ENCODE data around the gene DGCR2. TPM values are rescaled to one million over a fixed set of nuclear protein-coding genes. Genes with fewer than 3 reads are reported as not detected.

DGCR2 gene
- total RNA-seq, 1 experiment from 2014 or later = 42.9 TPM

DNA sequence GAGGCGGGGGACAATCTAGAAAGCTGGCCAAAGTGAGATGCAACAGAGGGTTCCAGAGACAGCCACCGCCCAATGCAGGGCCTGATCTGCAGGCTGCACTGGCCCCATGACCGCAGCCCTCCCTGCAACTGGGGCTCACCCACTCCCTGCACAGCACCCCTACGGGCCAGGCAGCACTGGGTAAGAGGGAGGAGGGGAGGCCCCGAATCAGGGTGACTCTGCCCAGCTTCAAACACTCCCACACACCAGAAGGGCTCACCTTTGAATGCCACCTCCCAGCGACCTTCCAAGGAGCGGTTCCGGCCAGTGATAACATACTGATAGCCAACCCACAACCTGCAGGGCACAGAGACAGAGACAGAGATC is 59.3 kb downstream of the DGCR2 start:
- ATAC-seq (no peak), DNase-seq (ENCODE audit: low read depth, low spot score) (no peak)
- no peak overlapping the region for H3K9ac ChIP-seq (ENCODE audit: low read length)
- ChIA-PET RAD21 (ENCODE audit: low non-redundant PET in 1 of 2, low total read pairs in 2 of 2, uncharacterized antibody in 2 of 2, unreplicated experiment in 2 of 2) (no interaction called here), CTCF (no interaction called here), POLR2A (no interaction called here)
- no peaks in the 10 kb centered on the region for H3K27me3 ChIP-seq (ENCODE audit: insufficient read depth, low read length)
- no peak overlapping the region for H3K4me2 ChIP-seq (ENCODE audit: low read length)
- no peak overlapping the region for H3K4me3 ChIP-seq (replicated peaks in 1 of 2; ENCODE audit: low read depth in 1 of 2, low read length in 2 of 2)
- no TSS peak for BruUV-seq (replicated peaks)
- H3K4me1 ChIP-seq (ENCODE audit: control insufficient read depth in 1 of 2, insufficient read depth in 2 of 2, low read length in 2 of 2) = no peaks in the 10 kb centered on the region
- TF ChIP-seq JUND (IDR thresholded peaks at IDR 0.05) (no peak), ZFX (IDR thresholded peaks at IDR 0.05) (no peak), SRF (IDR thresholded peaks at IDR 0.05; ENCODE audit: low read depth) (no peak), ZNF274 (IDR thresholded peaks at IDR 0.05; ENCODE audit: low read depth, low read length) (no peak)
- TF ChIP-seq, protein P1, sequence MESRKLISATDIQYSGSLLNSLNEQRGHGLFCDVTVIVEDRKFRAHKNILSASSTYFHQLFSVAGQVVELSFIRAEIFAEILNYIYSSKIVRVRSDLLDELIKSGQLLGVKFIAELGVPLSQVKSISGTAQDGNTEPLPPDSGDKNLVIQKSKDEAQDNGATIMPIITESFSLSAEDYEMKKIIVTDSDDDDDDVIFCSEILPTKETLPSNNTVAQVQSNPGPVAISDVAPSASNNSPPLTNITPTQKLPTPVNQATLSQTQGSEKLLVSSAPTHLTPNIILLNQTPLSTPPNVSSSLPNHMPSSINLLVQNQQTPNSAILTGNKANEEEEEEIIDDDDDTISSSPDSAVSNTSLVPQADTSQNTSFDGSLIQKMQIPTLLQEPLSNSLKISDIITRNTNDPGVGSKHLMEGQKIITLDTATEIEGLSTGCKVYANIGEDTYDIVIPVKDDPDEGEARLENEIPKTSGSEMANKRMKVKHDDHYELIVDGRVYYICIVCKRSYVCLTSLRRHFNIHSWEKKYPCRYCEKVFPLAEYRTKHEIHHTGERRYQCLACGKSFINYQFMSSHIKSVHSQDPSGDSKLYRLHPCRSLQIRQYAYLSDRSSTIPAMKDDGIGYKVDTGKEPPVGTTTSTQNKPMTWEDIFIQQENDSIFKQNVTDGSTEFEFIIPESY (IDR thresholded peaks at IDR 0.05; ENCODE audit: extremely low read depth, insufficient replicate concordance, low read length) = no peak
- no peaks in the 10 kb centered on the region for H4K20me1 ChIP-seq (ENCODE audit: insufficient read depth)
- H3K36me3 ChIP-seq (ENCODE audit: control insufficient read depth in 1 of 2, insufficient read depth in 2 of 2, low read length in 2 of 2) = peaks cover 7 to 10% of the 10 kb centered on the region in 2 experiments; a peak in 3 of 4 replicates
- intact Hi-C loops (cut with micrococcal nuclease) = no loop called here
- no peak overlapping the region for H3K27ac ChIP-seq (ENCODE audit: low read depth, low read length)
- no peak overlapping the region for H2AFZ ChIP-seq (ENCODE audit: low read depth, low read length, poor library complexity, severe bottlenecking)
- H3K79me2 ChIP-seq (ENCODE audit: insufficient read depth, low read length) = no peaks in the 10 kb centered on the region
- no peaks in the 10 kb centered on the region for H3K9me3 ChIP-seq (ENCODE audit: control insufficient read depth in 1 of 2, insufficient read depth in 1 of 2, low read depth in 1 of 2, low read length in 2 of 2)
- H3K9me2 ChIP-seq (ENCODE audit: insufficient read depth) = no peaks in the 10 kb centered on the region

DNA sequence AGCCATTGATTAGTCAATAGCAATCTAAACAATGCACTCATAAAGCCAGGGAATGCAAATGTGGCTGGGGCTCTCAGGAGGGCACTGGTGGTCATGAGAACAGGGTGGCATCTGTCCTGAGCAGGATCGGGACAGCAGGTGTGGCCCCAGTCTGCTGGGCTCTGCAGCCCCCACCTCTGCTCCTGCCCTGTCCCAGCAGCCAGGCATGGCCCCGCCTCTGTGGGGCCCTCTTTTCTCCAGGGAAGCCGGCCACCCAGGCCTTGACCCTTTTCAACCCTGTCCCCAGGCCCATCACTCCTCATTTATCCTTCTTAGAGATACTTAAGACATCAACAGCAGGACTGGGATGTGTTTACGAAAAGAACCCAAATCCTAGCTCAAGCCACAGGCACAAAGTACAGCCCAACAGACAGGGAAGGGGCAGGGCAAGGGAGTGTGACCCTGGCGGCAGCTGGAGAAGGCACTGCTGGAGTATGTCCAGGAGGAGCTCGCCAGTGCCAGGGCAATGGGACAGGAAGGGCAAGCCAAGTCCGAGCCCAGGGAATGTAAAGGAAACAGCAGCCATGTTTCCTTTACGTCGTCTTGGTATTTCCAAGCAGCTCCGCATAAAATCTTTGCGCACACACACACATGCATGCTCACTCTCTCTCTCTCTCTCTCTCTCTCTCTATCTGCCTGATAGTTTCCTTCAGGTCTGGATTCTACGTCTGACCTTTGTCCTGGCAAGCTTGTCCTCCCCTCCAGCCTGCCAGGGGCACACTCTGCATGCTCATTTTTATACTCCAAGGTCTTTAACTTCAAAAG is 59.9 kb downstream of the DGCR2 start:
- Histone ChIP-seq H3K9me3 (ENCODE audit: control insufficient read depth in 1 of 2, insufficient read depth in 1 of 2, low read depth in 1 of 2, low read length in 2 of 2) (no peaks in the 10 kb centered on the region), H3K9me2 (ENCODE audit: insufficient read depth) (no peaks in the 10 kb centered on the region), H2AFZ (ENCODE audit: low read depth, low read length, poor library complexity, severe bottlenecking) (no peak overlapping the region), H3K27me3 (ENCODE audit: insufficient read depth, low read length) (no peaks in the 10 kb centered on the region), H3K27ac (ENCODE audit: low read depth, low read length) (no peak overlapping the region), H3K4me2 (ENCODE audit: low read length) (no peak overlapping the region), H3K36me3 (ENCODE audit: control insufficient read depth in 1 of 2, insufficient read depth in 2 of 2, low read length in 2 of 2) (peaks cover 7 to 10% of the 10 kb centered on the region in 2 experiments; a peak in 3 of 4 replicates), H3K9ac (ENCODE audit: low read length) (no peak overlapping the region), H3K4me3 (replicated peaks in 1 of 2; ENCODE audit: low read depth in 1 of 2, low read length in 2 of 2) (no peak overlapping the region), H3K4me1 (ENCODE audit: control insufficient read depth in 1 of 2, insufficient read depth in 2 of 2, low read length in 2 of 2) (no peaks in the 10 kb centered on the region), H3K79me2 (ENCODE audit: insufficient read depth, low read length) (no peaks in the 10 kb centered on the region), H4K20me1 (ENCODE audit: insufficient read depth) (no peaks in the 10 kb centered on the region)
- ChIA-PET RAD21 (ENCODE audit: low non-redundant PET in 1 of 2, low total read pairs in 2 of 2, uncharacterized antibody in 2 of 2, unreplicated experiment in 2 of 2) (no interaction called here), CTCF (no interaction called here), POLR2A (no interaction called here)
- ATAC-seq = no peak
- BruUV-seq (replicated peaks) = no TSS peak
- intact Hi-C loops (cut with micrococcal nuclease) = no loop called here
- no peak for DNase-seq (ENCODE audit: low read depth, low spot score)
- TF ChIP-seq SRF (IDR thresholded peaks at IDR 0.05; ENCODE audit: low read depth) (no peak), EGR1 (IDR thresholded peaks at IDR 0.05; ENCODE audit: low read depth) (no peak), RAD21 (IDR thresholded peaks at IDR 0.05; ENCODE audit: low read depth) (no peak), TCF7L2 (IDR thresholded peaks at IDR 0.05; ENCODE audit: borderline replicate concordance, extremely low read depth, insufficient read depth, insufficient read length) (no peak)
- TF ChIP-seq, protein P2, sequence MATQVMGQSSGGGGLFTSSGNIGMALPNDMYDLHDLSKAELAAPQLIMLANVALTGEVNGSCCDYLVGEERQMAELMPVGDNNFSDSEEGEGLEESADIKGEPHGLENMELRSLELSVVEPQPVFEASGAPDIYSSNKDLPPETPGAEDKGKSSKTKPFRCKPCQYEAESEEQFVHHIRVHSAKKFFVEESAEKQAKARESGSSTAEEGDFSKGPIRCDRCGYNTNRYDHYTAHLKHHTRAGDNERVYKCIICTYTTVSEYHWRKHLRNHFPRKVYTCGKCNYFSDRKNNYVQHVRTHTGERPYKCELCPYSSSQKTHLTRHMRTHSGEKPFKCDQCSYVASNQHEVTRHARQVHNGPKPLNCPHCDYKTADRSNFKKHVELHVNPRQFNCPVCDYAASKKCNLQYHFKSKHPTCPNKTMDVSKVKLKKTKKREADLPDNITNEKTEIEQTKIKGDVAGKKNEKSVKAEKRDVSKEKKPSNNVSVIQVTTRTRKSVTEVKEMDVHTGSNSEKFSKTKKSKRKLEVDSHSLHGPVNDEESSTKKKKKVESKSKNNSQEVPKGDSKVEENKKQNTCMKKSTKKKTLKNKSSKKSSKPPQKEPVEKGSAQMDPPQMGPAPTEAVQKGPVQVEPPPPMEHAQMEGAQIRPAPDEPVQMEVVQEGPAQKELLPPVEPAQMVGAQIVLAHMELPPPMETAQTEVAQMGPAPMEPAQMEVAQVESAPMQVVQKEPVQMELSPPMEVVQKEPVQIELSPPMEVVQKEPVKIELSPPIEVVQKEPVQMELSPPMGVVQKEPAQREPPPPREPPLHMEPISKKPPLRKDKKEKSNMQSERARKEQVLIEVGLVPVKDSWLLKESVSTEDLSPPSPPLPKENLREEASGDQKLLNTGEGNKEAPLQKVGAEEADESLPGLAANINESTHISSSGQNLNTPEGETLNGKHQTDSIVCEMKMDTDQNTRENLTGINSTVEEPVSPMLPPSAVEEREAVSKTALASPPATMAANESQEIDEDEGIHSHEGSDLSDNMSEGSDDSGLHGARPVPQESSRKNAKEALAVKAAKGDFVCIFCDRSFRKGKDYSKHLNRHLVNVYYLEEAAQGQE (IDR thresholded peaks at IDR 0.05; ENCODE audit: low read depth) = no peak
- TF ChIP-seq, protein P1 (IDR thresholded peaks at IDR 0.05; ENCODE audit: extremely low read depth, insufficient replicate concordance, low read length) = no peak
